ENCODE results near the gene SEMA3C.
A peak's percentile ranks its signal among the peaks of the same experiment; 100 is the strongest.
"Not testable (repeated sequence)": the region's sequence is repeated elsewhere in the genome, so short reads cannot be mapped to it uniquely, and the experiment has no call there.

The SEMA3C gene

GRCh38 chr7:80918909-80919721 lies at the start of gene SEMA3C:
SEMA3C (minus strand) TSS chr7:80919051; CDS start chr7:80916781, 2,270 bp downstream.
- DNase-seq: peak; percentile 95

- DNase-seq: no peak
Observed at GRCh38 chr7:80968606-80969005, 49.8 kb upstream of the SEMA3C start.

- no peak for DNase-seq
Observed at GRCh38 chr7:80967917-80968297, 49.1 kb upstream of the SEMA3C start.

- no peak for DNase-seq
Observed at GRCh38 chr7:80967071-80967916, 48.4 kb upstream of the SEMA3C start.

GRCh38 chr7:80960244-80960795 lies 41.5 kb upstream of the SEMA3C start:
- no peak for DNase-seq

GRCh38 chr7:80957226-80957777 lies 38.5 kb upstream of the SEMA3C start:
- no peak for DNase-seq

DNA sequence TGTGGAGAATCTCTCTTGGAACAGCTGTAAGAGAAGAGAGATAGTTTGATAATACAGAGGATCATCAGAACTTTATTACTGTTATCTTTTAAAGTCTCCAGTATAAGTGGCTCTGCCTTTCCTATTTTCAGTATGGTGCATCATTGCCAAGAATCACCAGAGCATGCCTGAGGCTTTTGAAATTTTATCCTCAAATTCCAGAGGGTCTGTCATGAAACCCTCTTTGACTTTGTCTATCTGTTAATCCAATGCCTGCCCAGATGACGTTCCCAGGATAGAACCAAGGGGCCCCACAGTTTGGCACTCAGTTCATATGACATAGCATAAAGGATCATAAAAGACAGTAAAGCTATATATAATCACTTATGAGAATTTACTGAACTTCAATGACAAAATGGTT lies 35.3 kb upstream of the SEMA3C start:
- no peak for DNase-seq

- DNase-seq: no peak
Observed at GRCh38 chr7:80950550-80950967, 31.7 kb upstream of the SEMA3C start.

DNA sequence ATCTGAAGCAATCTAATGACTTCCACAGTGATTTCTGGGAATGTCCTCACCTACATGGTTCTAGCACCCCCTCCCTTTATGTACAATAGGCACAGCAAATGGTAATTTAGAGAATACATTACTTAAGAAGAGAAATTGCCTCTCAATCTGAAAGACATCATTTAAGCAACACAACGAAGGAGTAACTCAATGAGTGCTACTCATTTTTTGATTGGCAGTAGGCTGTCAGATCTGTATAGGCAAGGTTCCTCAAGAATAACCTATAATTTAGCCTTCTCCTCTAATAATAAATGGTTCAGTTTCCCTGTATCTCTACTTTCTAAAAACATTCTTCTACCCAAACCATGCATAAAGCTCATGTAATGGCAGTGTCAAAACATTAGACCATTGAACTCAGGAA lies 30.6 kb upstream of the SEMA3C start:
- DNase-seq: no peak

- no peak for DNase-seq
Observed at GRCh38 chr7:80946858-80947257, 28.0 kb upstream of the SEMA3C start.

GRCh38 chr7:80945976-80946375 lies 27.1 kb upstream of the SEMA3C start:
- no peak for DNase-seq

DNA sequence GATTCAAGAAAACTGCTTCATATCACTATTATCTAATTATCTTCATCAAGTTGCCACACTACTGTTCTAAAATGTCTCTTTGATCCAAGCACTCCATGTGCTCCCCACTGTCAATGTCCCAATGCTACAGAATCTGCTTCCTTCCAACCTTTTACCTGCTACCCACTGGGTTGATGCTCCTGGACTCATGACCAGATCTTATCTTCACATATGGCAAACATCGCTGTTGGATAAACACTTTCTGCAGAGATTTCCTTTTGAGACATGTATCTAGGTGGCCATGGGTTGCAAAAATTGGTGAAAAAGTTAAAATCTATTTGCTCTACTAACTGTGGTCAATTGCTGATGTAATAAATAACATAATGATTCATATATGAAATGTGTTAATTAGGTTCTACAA lies 24.5 kb upstream of the SEMA3C start:
- DNase-seq: no peak

- DNase-seq: peak; percentile 22
Observed at GRCh38 chr7:80942261-80943041, 23.6 kb upstream of the SEMA3C start.

GRCh38 chr7:80941208-80941758 lies 22.4 kb upstream of the SEMA3C start:
- no peak for DNase-seq

DNA sequence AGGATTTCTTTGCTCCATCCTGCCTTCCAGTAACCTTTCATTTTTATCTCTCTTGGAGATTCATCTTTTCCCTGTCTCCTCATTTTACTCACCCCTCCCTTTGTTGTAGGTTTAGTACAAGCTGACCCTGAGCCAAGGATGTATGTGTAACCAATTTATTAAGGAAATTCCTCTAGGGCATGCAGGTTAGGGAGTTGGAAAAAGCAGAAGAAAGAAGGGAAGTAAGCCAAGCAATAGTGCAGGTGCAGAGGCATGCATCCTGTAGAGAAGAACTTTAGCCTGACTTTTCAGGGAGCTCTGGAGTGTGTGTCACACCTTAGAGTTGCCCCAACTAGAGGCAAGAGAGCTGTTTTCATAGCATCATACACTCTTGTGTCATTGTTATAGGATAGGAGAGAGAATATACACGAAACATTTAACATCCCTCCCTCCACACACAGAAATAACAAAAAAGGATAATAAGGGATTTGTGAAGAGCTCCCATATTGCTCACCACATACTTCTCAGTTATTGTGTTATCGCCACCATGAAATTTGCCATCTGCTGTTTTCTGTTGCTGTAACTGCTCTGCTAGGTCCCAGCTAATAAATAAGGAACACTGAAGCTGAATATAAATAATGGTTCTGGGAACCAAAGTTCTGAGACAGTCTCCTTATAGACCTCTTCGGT lies 21.8 kb upstream of the SEMA3C start:
- peak; percentile 79 for DNase-seq

- peak; percentile 73 for DNase-seq
Observed at GRCh38 chr7:80937336-80937735, 18.5 kb upstream of the SEMA3C start.

GRCh38 chr7:80935991-80936780 lies 17.3 kb upstream of the SEMA3C start:
- no peak for DNase-seq

GRCh38 chr7:80934321-80934720 lies 15.5 kb upstream of the SEMA3C start:
- no peak for DNase-seq

GRCh38 chr7:80932536-80932935 lies 13.7 kb upstream of the SEMA3C start:
- no peak for DNase-seq

- no peak for DNase-seq
Observed at GRCh38 chr7:80929619-80930018, 10.8 kb upstream of the SEMA3C start.

DNA sequence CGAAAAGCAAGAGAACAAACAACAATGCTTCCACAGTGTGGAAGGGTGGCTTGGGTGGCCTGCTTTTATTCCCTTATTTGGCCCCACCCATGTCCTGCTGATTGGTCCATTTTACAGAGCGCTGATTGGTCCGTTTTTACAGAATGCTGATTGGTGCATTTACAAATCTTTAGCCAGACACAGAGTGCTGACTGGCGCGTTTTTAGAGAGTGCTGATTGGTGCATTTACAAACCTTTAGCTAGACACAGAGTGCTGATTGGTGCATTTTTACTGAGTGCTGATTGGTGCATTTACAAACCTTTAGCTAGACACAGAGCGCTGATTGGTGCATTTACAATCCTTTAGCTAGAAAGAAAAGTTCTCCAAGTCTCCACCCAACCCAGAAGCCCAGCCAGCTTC lies 8.1 kb upstream of the SEMA3C start:
- DNase-seq: not testable (repeated sequence)

All from DMS79 treated with DMSO at 0.1 percent for 48 hours (cell line).